T-cell (primary cell): ENCODE data around the gene FAH. TPM values are rescaled to one million over a fixed set of nuclear protein-coding genes. Genes with fewer than 3 reads are reported as not detected.

ENCODE experiments used
- ATAC-seq, 4 experiments: fragments of 200-7000 bp in 3 of 4; fragments of 150-1000 bp in 1 of 4; cut with Tn5 transposase; replicated peaks in 1 of 4; 1 replicate in 3 of 4; 2 replicates in 1 of 4; pipeline ENCODE4 v1.10.0; 2021; ENCODE audit warnings: moderate library complexity in 3 of 4, mild to moderate bottlenecking in 2 of 4, moderate number of reproducible peaks in 1 of 4
- CTCF ChIA-PET, 2 donors: fragments of 300-600 bp; sonication (Branson Sonifier 250); formaldehyde crosslinking; loops; one replicate each; lab custom pipeline; 2022; ENCODE audit warnings: antibody characterized with exemption in 2 of 2; lab: Charles Lee
- POLR2A ChIA-PET, 2 donors: fragments of 300-600 bp; sonication (Branson Sonifier 250); formaldehyde crosslinking; loops; one replicate each; lab custom pipeline; 2022; ENCODE audit warnings: antibody characterized with exemption in 2 of 2; lab: Charles Lee
- DNase-seq, 35 experiments: peaks; one replicate each; pipeline versions ENCODE4 v3.0.0 to v3.0.0-alpha.2; 2013 to 2023
- H3K27ac ChIP-seq: one replicate; pipeline ENCODE4 v1.5.1; 2013; ENCODE audit warnings: low read length
- H3K27me3 ChIP-seq, 2 experiments: replicated peaks in 1 of 2; 1 replicate in 1 of 2; 2 replicates in 1 of 2; pipeline versions ENCODE4 v1.6.1 to v1.7.0; 2013; ENCODE audit warnings: low read length in 1 of 2, mixed read lengths in 1 of 2; ENCODE audit not compliant: control insufficient read depth in 2 of 2, insufficient read depth in 2 of 2; ENCODE audit errors: extremely low read depth in 1 of 2
- H3K36me3 ChIP-seq, 2 donors: 1 replicate in 1 of 2; 2 replicates in 1 of 2; pipeline versions ENCODE4 v1.6.1 to v1.7.0; 2013; ENCODE audit warnings: low read length in 1 of 2; ENCODE audit not compliant: control insufficient read depth in 2 of 2, insufficient read depth in 1 of 2; ENCODE audit errors: extremely low read depth in 1 of 2
- H3K4me1 ChIP-seq, 2 experiments: 1 replicate in 1 of 2; 2 replicates in 1 of 2; pipeline versions ENCODE4 v1.6.1 to v1.7.0; 2013; ENCODE audit warnings: low read length in 2 of 2, mixed read lengths in 1 of 2; ENCODE audit not compliant: insufficient read depth in 2 of 2, control insufficient read depth in 1 of 2; ENCODE audit errors: extremely low read depth in 1 of 2
- H3K4me3 ChIP-seq, 2 donors: 1 replicate in 1 of 2; 2 replicates in 1 of 2; pipeline versions ENCODE4 v1.5.1 to v1.7.0; 2013; ENCODE audit warnings: mild to moderate bottlenecking in 2 of 2, low read length in 1 of 2, moderate library complexity in 1 of 2; ENCODE audit not compliant: control insufficient read depth in 1 of 2; ENCODE audit errors: extremely low read depth in 1 of 2
- H3K9me3 ChIP-seq: 2 replicates; pipeline ENCODE4 v1.7.0; 2013
- H3K27ac Mint-ChIP-seq, 2 donors: one replicate each; pipeline ENCODE4 v1.8.0; 2020 to 2021; ENCODE audit warnings: mild to moderate bottlenecking in 2 of 2, mixed read lengths in 2 of 2
- H3K27me3 Mint-ChIP-seq, 2 donors: one replicate each; pipeline ENCODE4 v1.8.0; 2021 to 2022; ENCODE audit warnings: mixed read lengths in 2 of 2
- H3K36me3 Mint-ChIP-seq: one replicate; pipeline ENCODE4 v1.8.0; 2021; ENCODE audit warnings: mixed read lengths
- H3K4me1 Mint-ChIP-seq, 3 donors: one replicate each; pipeline ENCODE4 v1.8.0; 2020 to 2022; ENCODE audit warnings: mixed read lengths in 3 of 3, mild to moderate bottlenecking in 1 of 3
- H3K4me3 Mint-ChIP-seq, 3 donors: one replicate each; pipeline ENCODE4 v1.8.0; 2020 to 2022; ENCODE audit warnings: mild to moderate bottlenecking in 3 of 3, mixed read lengths in 3 of 3, moderate library complexity in 3 of 3
- H3K9me3 Mint-ChIP-seq, 3 donors: one replicate each; pipeline ENCODE4 v1.8.0; 2020 to 2022; ENCODE audit warnings: mixed read lengths in 3 of 3
- WGBS: methylation state at CpG from one replicate; pipeline ENCODE4 v1.1.5; 2013; ENCODE audit warnings: missing lambda C conversion rate; ENCODE audit not compliant: insufficient coverage; 5-methylcytosine and 5-hydroxymethylcytosine counted together
- total RNA-seq, 35 experiments: library from RNA in 6 of 35; stranded (reverse) in 6 of 35; fragments of 120-200 nt in 1 of 35; gene quantifications; one replicate each; pipeline versions ENCODE4 v1.2.1 to v1.2.4 and lab custom pipeline; 2013 to 2026

Gene FAH
- total RNA-seq, 5 donors from 2014 or later (not counting 1 experiment from before 2014, with no cell fraction given), result 5.2 to 9.4 (median 6.8) TPM

DNA sequence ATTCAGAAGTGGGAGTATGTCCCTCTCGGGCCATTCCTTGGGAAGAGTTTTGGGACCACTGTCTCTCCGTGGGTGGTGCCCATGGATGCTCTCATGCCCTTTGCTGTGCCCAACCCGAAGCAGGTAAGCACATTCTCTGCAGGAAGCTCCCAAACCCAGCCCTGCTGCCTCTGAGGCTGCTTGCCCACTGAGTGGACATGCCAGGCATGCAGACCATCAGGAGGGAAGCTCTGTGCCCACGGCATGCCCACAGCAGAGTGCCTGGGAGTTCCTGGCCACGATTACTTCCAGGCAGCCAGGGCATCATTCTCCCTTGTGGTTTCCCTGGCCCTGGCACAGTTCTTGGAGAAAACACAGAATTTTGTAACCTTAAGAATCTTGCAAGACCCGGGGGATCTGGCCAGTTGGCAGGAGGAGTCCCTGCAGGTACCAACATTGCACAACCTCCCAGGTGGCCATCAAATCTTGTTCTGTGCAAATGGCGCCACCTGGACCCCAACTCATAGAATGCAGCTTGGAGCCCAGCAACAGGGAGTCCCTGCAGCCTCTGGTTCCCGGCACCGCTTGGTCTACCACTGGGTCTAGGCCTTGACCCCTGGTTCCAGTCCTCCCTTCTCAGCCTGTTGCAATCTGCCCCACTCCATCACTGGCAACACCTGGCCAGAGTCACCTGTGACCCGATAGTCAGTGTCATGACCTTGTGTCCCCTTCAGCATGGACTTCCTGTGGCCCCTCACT, 20.4 kb downstream of the FAH start:
- WGBS, result 78% methylated on average over 10 of the region's 10 CpGs
- Histone ChIP-seq H3K9me3 (no peaks in the 10 kb centered on the region), H3K4me1 (peaks cover 0 to 2% of the 10 kb centered on the region in 2 experiments), H3K36me3 (peaks cover 0 to 2% of the 10 kb centered on the region in 2 donors), H3K27me3 (no peaks in the 10 kb centered on the region), H3K4me3 (no peak overlapping the region), H3K27ac (no peak overlapping the region)
- ChIA-PET CTCF (interaction anchor here (0.6 to 2.6 kb wide), 5 partner anchors 12 to 794 kb away, joined by 3 to 18 read pairs (median 3); no protein-coding TSS in a partner anchor), POLR2A (no interaction called here)
- Mint-ChIP-seq H3K9me3 (no peaks in the 10 kb centered on the region), H3K27ac (no peak overlapping the region), H3K4me1 (no peaks in the 10 kb centered on the region), H3K36me3 (peaks cover 11% of the 10 kb centered on the region), H3K27me3 (no peaks in the 10 kb centered on the region), H3K4me3 (no peak overlapping the region)
- ATAC-seq, result peak; percentile 69 to 79 (median 75)
- peak; percentile 21 to 77 (median 59) for DNase-seq

DNA sequence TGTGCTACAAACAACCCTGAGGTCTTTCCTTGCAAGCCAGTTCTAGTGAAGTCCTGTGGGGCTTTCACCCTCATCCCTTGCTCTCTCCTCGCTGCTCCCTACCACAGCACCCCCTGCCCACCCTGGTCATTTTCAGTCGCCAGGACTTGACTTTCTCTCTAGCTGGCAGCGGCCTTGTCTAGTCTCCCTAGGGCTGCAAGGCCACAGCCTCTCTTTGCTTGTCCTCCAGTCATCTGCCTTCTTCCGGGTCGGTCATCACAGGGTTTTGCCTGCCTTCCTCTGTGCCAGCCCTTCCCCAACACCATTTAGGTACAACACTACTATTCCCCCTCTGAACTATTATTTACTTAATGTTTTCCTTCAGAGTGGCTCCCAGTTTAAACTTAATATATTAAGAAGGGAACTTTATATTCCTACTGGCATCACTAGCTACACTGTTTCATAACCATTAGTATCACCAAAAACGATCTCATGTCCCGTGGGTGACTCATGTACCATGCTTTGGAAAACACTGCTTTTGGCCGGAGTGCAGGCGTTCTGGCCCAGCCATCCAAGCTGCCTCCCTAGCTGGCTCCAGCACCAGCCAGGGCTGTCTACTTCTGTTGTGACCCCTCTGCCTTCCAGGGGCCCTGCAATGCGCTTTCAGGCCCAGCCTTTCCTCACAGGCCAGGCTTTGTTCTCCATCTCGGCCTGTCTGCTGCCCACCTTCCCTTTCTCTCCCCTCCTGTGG, 21.4 kb downstream of the FAH start:
- Mint-ChIP-seq H3K27ac (no peak overlapping the region), H3K4me3 (no peak overlapping the region), H3K4me1 (no peaks in the 10 kb centered on the region), H3K36me3 (peaks cover 16% of the 10 kb centered on the region), H3K9me3 (no peaks in the 10 kb centered on the region), H3K27me3 (no peaks in the 10 kb centered on the region)
- ChIA-PET POLR2A (no interaction called here), CTCF (interaction anchor here (1.0 to 2.6 kb wide), 4 partner anchors 13 to 795 kb away, joined by 3 to 18 read pairs (median 4); no protein-coding TSS in a partner anchor)
- 96% methylated on average over 9 of the region's 11 CpGs for WGBS
- Histone ChIP-seq H3K27me3 (no peaks in the 10 kb centered on the region), H3K27ac (no peak overlapping the region), H3K4me3 (no peak overlapping the region), H3K4me1 (peaks cover 0 to 2% of the 10 kb centered on the region in 2 experiments), H3K36me3 (peaks cover 0 to 2% of the 10 kb centered on the region in 2 donors), H3K9me3 (no peaks in the 10 kb centered on the region)
- no peak for DNase-seq
- no peak for ATAC-seq

DNA sequence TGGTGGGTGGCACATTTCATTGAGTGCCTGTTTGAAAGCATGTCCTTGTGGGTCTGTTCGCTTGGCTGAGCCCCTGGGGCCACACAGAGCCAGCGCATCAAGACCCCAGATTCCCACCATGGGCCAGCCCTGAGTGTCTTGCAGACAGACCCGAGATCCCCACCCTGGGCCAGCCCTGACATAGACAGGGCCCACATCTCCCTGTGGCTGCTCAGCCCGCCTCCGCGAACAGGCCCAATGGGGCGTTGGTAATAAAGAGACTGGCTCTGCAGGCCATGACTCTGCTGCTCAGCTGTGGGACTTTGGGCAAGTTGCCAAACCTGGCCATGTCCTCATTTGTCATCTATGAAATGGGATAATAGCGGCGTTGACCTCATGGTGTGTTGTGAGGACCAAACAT, 22.6 kb downstream of the FAH start:
- Histone ChIP-seq H3K4me3 (no peak overlapping the region), H3K4me1 (peaks cover 0 to 2% of the 10 kb centered on the region in 2 experiments), H3K27ac (no peak overlapping the region), H3K9me3 (no peaks in the 10 kb centered on the region), H3K27me3 (no peaks in the 10 kb centered on the region), H3K36me3 (peaks cover 2 to 4% of the 10 kb centered on the region in 2 donors)
- Mint-ChIP-seq H3K4me3 (no peak overlapping the region), H3K36me3 (peaks cover 19% of the 10 kb centered on the region), H3K9me3 (no peaks in the 10 kb centered on the region), H3K27ac (no peak overlapping the region), H3K27me3 (no peaks in the 10 kb centered on the region), H3K4me1 (no peaks in the 10 kb centered on the region)
- DNase-seq (no peak), ATAC-seq (no peak)
- 95% methylated on average over 6 of the region's 9 CpGs for WGBS
- POLR2A ChIA-PET, result no interaction called here
- CTCF ChIA-PET, result interaction anchor here (0.7 to 1.6 kb wide), 3 partner anchors 241 to 836 kb away, joined by 3 to 5 read pairs (median 3); no protein-coding TSS in a partner anchor

DNA sequence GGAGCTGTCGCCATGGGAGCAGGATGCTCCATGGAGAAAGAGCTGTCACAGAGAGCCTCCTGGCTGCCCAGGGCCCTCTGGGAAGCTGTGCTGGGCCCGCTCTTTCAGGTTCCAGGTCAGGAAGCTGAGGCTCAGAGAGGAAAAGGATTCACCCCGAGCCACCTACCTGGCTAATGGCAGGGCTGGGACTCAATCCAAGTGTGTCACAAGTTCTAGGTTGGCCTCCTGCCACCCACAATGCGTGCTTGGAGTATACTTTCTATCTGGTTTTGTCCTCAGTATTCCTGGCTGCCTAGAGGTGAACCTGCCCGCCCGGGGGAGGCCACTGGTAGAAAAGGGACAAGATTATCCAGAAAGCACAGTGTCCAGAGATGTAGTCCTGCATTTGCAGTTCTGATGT, 23.6 kb downstream of the FAH start:
- ChIA-PET POLR2A (interaction anchor here in 1 of 2 donors (0.7 kb wide), 1 partner anchor 1208 kb away, joined by 4 read pairs; no protein-coding TSS in a partner anchor), CTCF (no interaction called here)
- H3K27me3 Mint-ChIP-seq, result no peaks in the 10 kb centered on the region
- Histone ChIP-seq H3K27ac (no peak overlapping the region), H3K4me1 (peaks cover 0 to 2% of the 10 kb centered on the region in 2 experiments), H3K36me3 (peaks cover 2 to 5% of the 10 kb centered on the region in 2 donors), H3K9me3 (no peaks in the 10 kb centered on the region), H3K4me3 (no peak overlapping the region), H3K27me3 (no peaks in the 10 kb centered on the region)
- H3K9me3 Mint-ChIP-seq, result no peaks in the 10 kb centered on the region
- no peaks in the 10 kb centered on the region for H3K4me1 Mint-ChIP-seq
- H3K4me3 Mint-ChIP-seq, result no peak overlapping the region
- DNase-seq (no peak), ATAC-seq (no peak)
- peaks cover 23% of the 10 kb centered on the region for H3K36me3 Mint-ChIP-seq
- 97% methylated on average over 6 of the region's 6 CpGs for whole genome bisulfite sequencing
- no peak overlapping the region for H3K27ac Mint-ChIP-seq

DNA sequence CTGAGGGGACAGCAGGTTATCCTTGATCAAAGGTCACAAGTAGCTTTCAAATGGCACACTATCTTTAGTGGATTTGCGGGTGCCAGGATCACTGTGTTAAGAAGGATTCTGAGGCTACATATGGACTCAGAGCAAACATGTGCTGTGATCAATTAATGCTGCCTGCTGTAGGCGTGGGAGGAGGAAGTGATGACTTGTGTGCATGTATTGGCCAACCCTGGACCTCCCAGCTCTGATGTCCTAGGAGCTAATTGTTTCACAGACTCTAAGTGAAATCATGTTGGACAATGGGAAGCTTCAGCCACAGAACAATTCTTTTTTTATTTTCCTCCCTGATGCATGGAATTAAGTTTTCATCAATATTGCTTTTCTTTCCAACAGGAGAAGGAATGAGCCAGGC, 24.4 kb downstream of the FAH start:
- H3K36me3 ChIP-seq, result peaks cover 2 to 5% of the 10 kb centered on the region in 2 donors
- DNase-seq, result no peak
- no peak for ATAC-seq
- Mint-ChIP-seq H3K27me3 (no peaks in the 10 kb centered on the region), H3K4me1 (no peaks in the 10 kb centered on the region), H3K27ac (no peak overlapping the region), H3K36me3 (peaks cover 22% of the 10 kb centered on the region), H3K4me3 (no peak overlapping the region), H3K9me3 (no peaks in the 10 kb centered on the region)
- no peaks in the 10 kb centered on the region for H3K27me3 ChIP-seq
- 80% methylated on average over 1 of the region's 2 CpGs for WGBS
- H3K9me3 ChIP-seq, result no peaks in the 10 kb centered on the region
- peaks cover 0 to 2% of the 10 kb centered on the region in 2 experiments for H3K4me1 ChIP-seq
- H3K27ac ChIP-seq, result no peak overlapping the region
- no peak overlapping the region for H3K4me3 ChIP-seq
- ChIA-PET POLR2A (no interaction called here), CTCF (no interaction called here)

DNA sequence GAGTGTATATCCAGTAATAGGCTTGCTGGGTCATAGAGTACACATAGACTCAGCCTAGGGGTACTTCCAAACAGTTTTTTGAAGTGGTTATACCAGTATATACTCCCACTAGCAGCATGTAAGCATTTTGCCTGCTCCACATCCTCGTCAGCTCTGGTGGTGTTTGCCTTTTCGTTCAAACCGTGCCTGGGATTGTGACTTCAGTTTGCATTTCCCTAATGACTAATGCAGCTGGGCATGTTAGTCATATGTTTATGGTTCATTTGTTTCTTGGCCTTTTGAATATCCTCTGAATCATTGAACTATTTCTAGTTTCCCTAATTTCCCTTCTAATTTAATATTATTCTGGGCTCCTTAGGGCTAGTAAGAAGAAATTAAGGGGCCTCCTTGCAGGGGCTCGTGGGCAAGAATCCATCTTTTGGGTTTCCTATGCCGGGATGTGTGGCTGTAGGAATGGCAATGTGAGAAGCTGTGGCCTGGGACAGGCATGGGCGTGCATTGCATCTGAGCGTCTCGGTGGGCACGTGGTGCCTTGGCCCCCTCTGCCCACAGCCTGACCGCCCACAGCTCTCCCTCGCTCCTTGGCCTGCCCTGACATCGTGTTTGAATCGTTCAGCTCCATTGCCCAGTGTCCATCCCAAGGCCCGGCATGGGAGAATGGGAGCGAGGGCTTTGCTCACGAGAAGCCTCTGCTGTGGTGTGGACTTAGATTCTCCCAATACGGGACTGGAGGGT, 26.4 kb downstream of the FAH start:
- ChIA-PET CTCF (no interaction called here), POLR2A (no interaction called here)
- Histone ChIP-seq H3K9me3 (no peaks in the 10 kb centered on the region), H3K36me3 (peaks cover 2 to 5% of the 10 kb centered on the region in 2 donors), H3K4me1 (no peaks in the 10 kb centered on the region), H3K4me3 (no peak overlapping the region), H3K27ac (no peak overlapping the region), H3K27me3 (no peaks in the 10 kb centered on the region)
- ATAC-seq (no peak), DNase-seq (no peak)
- Mint-ChIP-seq H3K4me1 (no peaks in the 10 kb centered on the region), H3K27me3 (no peaks in the 10 kb centered on the region), H3K36me3 (peaks cover 32% of the 10 kb centered on the region), H3K9me3 (no peaks in the 10 kb centered on the region), H3K27ac (no peak overlapping the region), H3K4me3 (no peak overlapping the region)
- 92% methylated on average over 13 of the region's 17 CpGs for WGBS
